Vagina (tissue), 2 donors: ENCODE results near the gene KCNK17. TPM values are rescaled to one million over a fixed set of nuclear protein-coding genes. Genes with fewer than 3 reads are reported as not detected.

Experiments used
- DNase-seq, 2 donors: peaks; one replicate each; pipeline ENCODE4 v3.0.0-alpha.2; 2017; ENCODE audit errors: extremely low spot score in 2 of 2
- H3K27ac ChIP-seq: fragments of 200-600 bp; sonication (generic); one replicate; pipeline ENCODE4 v1.5.1; 2019
- H3K27me3 ChIP-seq: fragments of 200-600 bp; sonication (generic); one replicate; pipeline ENCODE4 v1.5.1; 2019
- H3K36me3 ChIP-seq, 2 donors: fragments of 200-600 bp; sonication (generic); one replicate each; pipeline ENCODE4 v1.5.1; 2017 to 2019
- H3K4me1 ChIP-seq: fragments of 200-600 bp; sonication (generic); one replicate; pipeline ENCODE4 v1.5.1; 2019
- H3K4me3 ChIP-seq, 2 donors: fragments of 200-600 bp; sonication (generic); 1 replicate in 1 of 2; 2 replicates in 1 of 2; pipeline ENCODE4 v1.5.1; 2016 to 2019
- H3K9me3 ChIP-seq: fragments of 200-600 bp; sonication (generic); one replicate; pipeline ENCODE4 v1.5.1; 2019
- POLR2A ChIP-seq, 2 donors: fragments of 450-650 bp; IDR thresholded peaks; one replicate each; pipeline ENCODE4 v1.6.1; 2017; ENCODE audit warnings: antibody characterized with exemption in 2 of 2, mild to moderate bottlenecking in 2 of 2, moderate library complexity in 2 of 2
- POLR2AphosphoS5 ChIP-seq, 2 donors: sonication (generic); formaldehyde crosslinking; IDR thresholded peaks; one replicate each; pipeline ENCODE4 v1.9.0; 2017; ENCODE audit warnings: antibody characterized with exemption in 2 of 2, mild to moderate bottlenecking in 2 of 2, low read depth in 1 of 2; ENCODE audit not compliant: insufficient read depth in 1 of 2
- intact Hi-C: fragments of 100-400 bp; cut with DNase I; formaldehyde crosslinking; loops from one replicate; pipeline ENCODE4 v1.15.1; 2023
- total RNA-seq: library from RNA; depleted of rRNA; stranded (reverse); fragments of >200 nt; gene quantifications from one replicate; pipeline ENCODE4 v1.2.3, GENCODE V29; 2016
- TF ChIP-seq, protein P1 (sequence below), 3 experiments: fragments of 450-650 bp in 2 of 3; fragments of 200-600 bp in 1 of 3; sonication (generic) in 1 of 3; IDR thresholded peaks; one replicate each; pipeline ENCODE4 v1.5.1; 2017 to 2019; ENCODE audit warnings: antibody characterized with exemption in 3 of 3, mild to moderate bottlenecking in 2 of 3, moderate library complexity in 2 of 3

KCNK17 gene
- total RNA-seq, 1 donor from 2014 or later, result not detected

DNA sequence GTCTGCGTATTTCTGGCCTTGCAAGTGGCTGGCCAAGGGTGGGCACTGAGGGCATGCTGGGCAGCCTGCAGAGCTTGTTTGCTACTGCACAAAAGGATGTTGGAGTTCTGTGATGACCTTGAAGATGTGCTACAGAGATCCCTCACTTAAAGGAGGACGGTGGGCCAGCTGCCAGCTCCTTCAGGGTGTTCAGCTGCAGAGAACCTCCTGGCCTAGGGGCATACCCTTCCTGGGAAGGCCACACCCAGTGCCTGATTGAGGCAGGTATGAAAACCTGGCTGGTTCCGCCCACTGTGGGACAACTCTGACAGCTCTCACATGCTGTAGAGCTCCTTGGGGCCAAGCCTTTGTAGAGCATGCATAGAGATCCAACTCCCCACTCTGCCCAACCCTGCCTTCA is 3.0 kb upstream of the KCNK17 start:
- DNase-seq, result no peak
- Histone ChIP-seq H3K4me3 (no peak overlapping the region), H3K27me3 (peaks cover 5% of the 10 kb centered on the region), H3K9me3 (no peaks in the 10 kb centered on the region), H3K36me3 (no peaks in the 10 kb centered on the region), H3K4me1 (peaks cover 18% of the 10 kb centered on the region), H3K27ac (no peak overlapping the region)
- TF ChIP-seq, protein P1, sequence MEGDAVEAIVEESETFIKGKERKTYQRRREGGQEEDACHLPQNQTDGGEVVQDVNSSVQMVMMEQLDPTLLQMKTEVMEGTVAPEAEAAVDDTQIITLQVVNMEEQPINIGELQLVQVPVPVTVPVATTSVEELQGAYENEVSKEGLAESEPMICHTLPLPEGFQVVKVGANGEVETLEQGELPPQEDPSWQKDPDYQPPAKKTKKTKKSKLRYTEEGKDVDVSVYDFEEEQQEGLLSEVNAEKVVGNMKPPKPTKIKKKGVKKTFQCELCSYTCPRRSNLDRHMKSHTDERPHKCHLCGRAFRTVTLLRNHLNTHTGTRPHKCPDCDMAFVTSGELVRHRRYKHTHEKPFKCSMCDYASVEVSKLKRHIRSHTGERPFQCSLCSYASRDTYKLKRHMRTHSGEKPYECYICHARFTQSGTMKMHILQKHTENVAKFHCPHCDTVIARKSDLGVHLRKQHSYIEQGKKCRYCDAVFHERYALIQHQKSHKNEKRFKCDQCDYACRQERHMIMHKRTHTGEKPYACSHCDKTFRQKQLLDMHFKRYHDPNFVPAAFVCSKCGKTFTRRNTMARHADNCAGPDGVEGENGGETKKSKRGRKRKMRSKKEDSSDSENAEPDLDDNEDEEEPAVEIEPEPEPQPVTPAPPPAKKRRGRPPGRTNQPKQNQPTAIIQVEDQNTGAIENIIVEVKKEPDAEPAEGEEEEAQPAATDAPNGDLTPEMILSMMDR (IDR thresholded peaks at IDR 0.05), result no peak
- TF ChIP-seq POLR2A (IDR thresholded peaks at IDR 0.05) (no peak), POLR2AphosphoS5 (IDR thresholded peaks at IDR 0.05; ENCODE audit: insufficient read depth in 1 of 2, low read depth in 1 of 2) (no peak)
- intact Hi-C loops, result no loop called here

DNA sequence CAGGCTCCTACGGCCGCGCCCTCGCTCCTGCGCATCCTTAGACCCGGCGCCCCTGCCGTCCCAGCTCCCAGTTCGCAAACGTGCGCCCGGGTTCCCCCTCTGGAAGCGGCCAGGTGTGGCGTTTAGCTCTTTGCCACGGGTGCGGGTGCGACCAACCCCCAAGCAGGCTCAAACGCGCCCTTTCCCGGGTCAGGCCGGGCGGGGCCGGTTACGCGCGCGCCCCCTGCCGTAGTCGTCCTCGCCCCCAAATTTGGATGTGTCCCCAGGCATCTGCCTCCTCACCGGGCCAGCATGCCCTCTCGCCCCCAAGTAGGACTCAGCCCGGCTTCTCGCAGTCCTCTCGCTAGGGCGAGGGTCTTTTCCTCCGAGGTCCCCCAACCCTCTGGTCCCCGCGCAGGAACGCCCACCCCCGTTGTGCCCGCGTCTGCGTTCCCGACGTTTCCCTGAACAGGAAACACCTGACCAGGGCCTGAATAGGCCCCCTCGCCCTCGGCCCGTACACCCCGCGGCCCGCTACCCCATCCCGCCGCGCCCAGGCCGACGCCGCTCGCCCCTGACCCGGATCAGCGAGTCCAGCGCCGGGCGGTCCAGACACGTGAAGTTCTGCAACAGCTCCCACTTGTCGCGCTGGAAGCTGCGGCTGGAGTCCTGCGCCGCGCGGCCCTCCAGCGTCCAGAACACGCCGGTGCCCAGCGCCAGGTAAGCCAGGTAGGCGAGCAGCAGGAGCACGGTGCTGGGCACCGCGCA is 520 bp downstream of the KCNK17 start:
- TF ChIP-seq, protein P1 (IDR thresholded peaks at IDR 0.05), result no peak
- TF ChIP-seq POLR2AphosphoS5 (IDR thresholded peaks at IDR 0.05; ENCODE audit: insufficient read depth in 1 of 2, low read depth in 1 of 2), result no peak
- no peak for TF ChIP-seq POLR2A (IDR thresholded peaks at IDR 0.05)
- no peak for DNase-seq
- intact Hi-C loops, result no loop called here
- Histone ChIP-seq H3K27ac (no peak overlapping the region), H3K4me3 (peak overlapping the region; percentile 19 to 22), H3K36me3 (no peaks in the 10 kb centered on the region), H3K27me3 (peaks cover 5% of the 10 kb centered on the region), H3K4me1 (peaks cover 18% of the 10 kb centered on the region), H3K9me3 (no peaks in the 10 kb centered on the region)

DNA sequence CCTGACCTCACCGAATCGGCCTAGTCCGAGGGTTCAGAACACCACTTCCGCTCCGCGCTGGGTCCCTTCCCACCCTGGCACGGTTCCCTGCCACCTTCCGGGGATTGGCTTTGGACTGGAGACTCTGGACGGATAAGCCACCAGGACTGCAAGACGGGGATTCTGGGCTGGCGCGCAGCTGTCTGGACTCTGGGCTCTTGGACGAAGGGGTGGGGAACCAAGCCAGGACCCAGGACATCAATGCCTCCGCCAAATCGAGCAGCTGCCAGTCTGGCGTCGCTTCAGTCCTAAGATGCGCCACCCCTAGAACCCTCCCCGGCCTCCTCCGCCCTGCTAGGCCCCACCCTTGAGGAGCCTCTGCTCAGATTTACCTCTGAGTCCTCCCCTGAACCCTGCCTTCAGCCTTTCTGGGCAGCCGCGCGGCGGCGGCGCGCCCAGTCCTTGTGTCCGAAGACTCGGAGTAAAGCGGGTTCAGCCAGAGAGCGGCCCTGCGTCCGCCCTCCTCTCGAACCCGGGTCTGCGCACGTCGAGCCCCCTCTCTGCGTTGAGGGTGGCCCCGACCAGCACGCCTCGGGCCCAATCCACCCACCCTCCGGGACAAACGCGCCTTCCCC is 1.2 kb downstream of the KCNK17 start:
- Histone ChIP-seq H3K27ac (no peak overlapping the region), H3K4me3 (peak overlapping the region; percentile 19 to 22), H3K4me1 (peaks cover 18% of the 10 kb centered on the region), H3K36me3 (no peaks in the 10 kb centered on the region), H3K27me3 (peaks cover 5% of the 10 kb centered on the region), H3K9me3 (no peaks in the 10 kb centered on the region)
- no peak for DNase-seq
- intact Hi-C loops, result no loop called here
- TF ChIP-seq, protein P1 (IDR thresholded peaks at IDR 0.05), result no peak
- TF ChIP-seq POLR2AphosphoS5 (IDR thresholded peaks at IDR 0.05; ENCODE audit: insufficient read depth in 1 of 2, low read depth in 1 of 2) (no peak), POLR2A (IDR thresholded peaks at IDR 0.05) (no peak)

DNA sequence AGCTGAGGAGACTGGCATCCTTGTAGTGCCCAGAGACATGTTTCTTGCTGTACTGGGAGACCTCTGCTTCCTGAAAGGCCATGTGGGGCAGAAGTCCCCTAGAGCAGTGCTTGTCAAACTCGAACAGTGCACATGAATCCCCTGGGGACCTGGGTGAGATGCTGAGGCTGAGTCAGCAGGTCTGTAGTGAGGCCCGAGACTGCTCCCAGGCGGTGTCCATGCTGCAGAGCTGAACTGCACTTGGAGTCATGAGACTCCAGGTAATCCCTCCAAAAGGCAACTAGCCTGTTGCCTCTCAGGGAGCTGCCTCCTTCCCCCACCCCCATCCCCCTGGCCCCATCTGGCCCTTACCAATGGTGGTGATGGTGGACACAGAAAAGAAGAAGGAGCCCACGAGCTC is 3.7 kb downstream of the KCNK17 start:
- Histone ChIP-seq H3K27ac (no peak overlapping the region), H3K9me3 (no peaks in the 10 kb centered on the region), H3K4me1 (peaks cover 18% of the 10 kb centered on the region), H3K36me3 (no peaks in the 10 kb centered on the region), H3K4me3 (no peak overlapping the region), H3K27me3 (peaks cover 5% of the 10 kb centered on the region)
- TF ChIP-seq, protein P1 (IDR thresholded peaks at IDR 0.05), result no peak
- TF ChIP-seq POLR2A (IDR thresholded peaks at IDR 0.05) (no peak), POLR2AphosphoS5 (IDR thresholded peaks at IDR 0.05; ENCODE audit: insufficient read depth in 1 of 2, low read depth in 1 of 2) (no peak)
- no peak for DNase-seq
- intact Hi-C loops, result no loop called here
